Skeletal muscle satellite cell (primary cell): Measurements from ENCODE around the gene TCF23.
"Not testable (repeated sequence)": the region's sequence is repeated elsewhere in the genome, so short reads cannot be mapped to it uniquely, and the experiment has no call there.

ENCODE experiments used
- H3K27me3 ChIP-seq: 2 replicates; pipeline ENCODE4 v1.7.0; 2013; ENCODE audit warnings: low read length; ENCODE audit not compliant: control insufficient read depth, insufficient read depth
- H3K36me3 ChIP-seq: 2 replicates; pipeline ENCODE4 v1.7.0; 2013; ENCODE audit warnings: mild to moderate bottlenecking, control low read depth, low read length; ENCODE audit not compliant: insufficient read depth
- H3K4me1 ChIP-seq: 2 replicates; pipeline ENCODE4 v1.7.0; 2013; ENCODE audit warnings: low read length; ENCODE audit not compliant: control insufficient read depth, insufficient read depth
- H3K4me2 ChIP-seq: 2 replicates; pipeline ENCODE4 v1.7.0; 2013; ENCODE audit warnings: mild to moderate bottlenecking, low read length
- H3K4me3 ChIP-seq: 2 replicates; pipeline ENCODE4 v1.7.0; 2013; ENCODE audit warnings: low read length
- H3K9ac ChIP-seq: 2 replicates; pipeline ENCODE4 v1.7.0; 2013; ENCODE audit warnings: mild to moderate bottlenecking, low read depth, low read length, moderate library complexity
- H3K9me3 ChIP-seq: replicated peaks from 2 replicates; pipeline ENCODE4 v1.7.0; 2013; ENCODE audit warnings: mild to moderate bottlenecking, control low read depth, low read length

The TCF23 gene

DNA sequence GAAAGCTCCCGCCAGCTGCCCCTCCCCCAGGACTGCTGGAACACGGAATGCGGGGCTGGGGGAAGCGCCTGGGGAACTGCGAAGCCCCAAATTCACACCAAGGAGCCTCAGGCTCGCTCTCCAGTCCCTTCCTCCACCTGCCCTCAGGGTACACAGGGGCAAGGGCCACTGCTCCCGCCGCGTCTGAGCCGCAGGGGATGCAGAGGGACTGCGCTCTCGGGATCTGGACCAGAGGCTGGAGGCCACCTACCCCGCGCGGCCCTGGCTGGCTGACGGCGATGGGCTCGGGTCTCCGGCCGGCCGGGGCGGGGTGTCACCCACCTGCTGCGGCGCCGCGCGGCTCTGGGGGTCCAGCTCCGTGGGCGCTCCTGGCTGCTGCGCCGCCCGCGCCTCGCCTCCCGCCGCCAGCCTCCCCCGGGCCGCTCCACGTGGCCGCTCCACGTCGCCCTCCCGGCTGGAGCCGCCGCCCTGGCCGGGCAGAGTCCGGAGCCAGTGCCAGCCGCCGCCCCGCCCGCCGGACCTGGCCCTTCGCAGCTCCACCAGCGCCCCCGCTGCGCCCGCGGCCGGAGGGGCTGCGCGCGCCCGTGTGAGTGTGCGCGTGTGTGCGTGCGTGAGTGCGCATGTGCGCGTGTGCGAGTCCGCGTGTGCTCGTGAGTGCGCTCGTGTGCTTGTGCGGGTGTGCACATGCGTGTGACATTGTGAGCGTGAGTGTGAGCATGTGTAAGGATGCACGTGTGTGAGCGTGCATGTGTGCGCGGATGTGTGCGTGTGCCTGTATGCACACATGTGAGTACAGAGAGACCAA is 30.1 kb upstream of the TCF23 start, which contains the start of gene CGREF1:
Gene CGREF1, minus strand, starts transcription at position 604 of the 805 bp plus-strand sequence. CDS start 14,762 bp downstream, outside the sequence.
- Histone ChIP-seq H3K9ac (no peak within 1 kb of the TSS), H3K27me3 (peaks cover 58% of the 10 kb centered on the region)

DNA sequence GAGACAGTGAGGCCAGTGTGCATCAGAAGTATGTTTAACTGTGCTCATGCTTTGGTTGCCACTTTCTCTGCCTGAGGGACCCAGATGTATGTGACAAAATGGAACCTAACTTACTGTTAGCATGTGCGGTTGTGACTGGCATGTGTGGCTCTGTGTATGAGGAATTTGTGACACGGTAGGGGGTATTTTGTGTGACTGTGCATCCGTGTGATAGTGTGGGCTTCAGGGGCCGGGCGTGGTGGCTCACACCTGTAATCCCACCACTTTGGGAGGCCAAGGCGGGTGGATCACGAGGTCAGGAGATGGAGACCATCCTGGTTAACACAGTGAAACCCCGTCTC is 29.5 kb upstream of the TCF23 start:
- Histone ChIP-seq H3K4me3 (peak overlapping the region; percentile 71), H3K27me3 (peaks cover 56% of the 10 kb centered on the region), H3K4me1 (peaks cover 13% of the 10 kb centered on the region), H3K4me2 (peak overlapping the region; percentile 96)
- not testable (repeated sequence) for H3K36me3 ChIP-seq, H3K9me3 ChIP-seq, H3K9ac ChIP-seq

More for the DNA sequence above, 30.1 kb upstream of the TCF23 start, which contains the start of gene CGREF1:
- Histone ChIP-seq H3K9me3 (no peaks in the 10 kb centered on the region), H3K4me3 (peak within 1 kb of the TSS; percentile 71), H3K4me1 (peaks cover 13% of the 10 kb centered on the region), H3K36me3 (no peaks in the 10 kb centered on the region), H3K4me2 (peak within 1 kb of the TSS; percentile 96)

DNA sequence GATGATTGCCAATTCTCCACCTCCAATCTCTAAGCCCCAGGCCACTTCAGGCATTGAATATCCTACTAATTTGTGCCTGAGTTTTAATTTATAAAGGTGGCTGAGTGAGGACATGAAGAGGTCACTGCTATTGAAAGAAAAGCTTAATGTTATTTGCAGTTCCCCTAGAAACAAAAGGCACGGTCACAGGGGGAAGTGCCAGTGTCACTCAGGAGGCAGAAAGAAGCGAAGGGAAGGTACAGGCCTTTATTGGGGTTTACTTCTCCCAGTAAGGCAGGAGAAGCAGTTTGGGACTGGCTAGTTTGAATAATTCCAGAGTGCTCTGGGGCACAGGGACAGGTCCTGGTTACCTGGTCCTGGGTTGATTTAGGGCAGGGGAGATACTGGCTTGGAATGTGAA is 26.9 kb upstream of the TCF23 start:
- H3K4me3 ChIP-seq: no peak overlapping the region
- peaks cover 13% of the 10 kb centered on the region for H3K4me1 ChIP-seq
- peaks cover 47% of the 10 kb centered on the region for H3K27me3 ChIP-seq
- H3K9me3 ChIP-seq: no peaks in the 10 kb centered on the region
- H3K4me2 ChIP-seq: no peak overlapping the region
- no peaks in the 10 kb centered on the region for H3K36me3 ChIP-seq
- no peak overlapping the region for H3K9ac ChIP-seq

GRCh38 chr2:27122791-27123190 is 26.0 kb upstream of the TCF23 start:
- Histone ChIP-seq H3K4me1 (peaks cover 13% of the 10 kb centered on the region), H3K36me3 (no peaks in the 10 kb centered on the region), H3K4me3 (no peak overlapping the region), H3K9me3 (no peaks in the 10 kb centered on the region), H3K9ac (no peak overlapping the region), H3K27me3 (peaks cover 46% of the 10 kb centered on the region), H3K4me2 (peak overlapping the region; percentile 87)

- no peaks in the 10 kb centered on the region for H3K9me3 ChIP-seq
- peak within 1 kb of the TSS; percentile 87 for H3K4me2 ChIP-seq
- peaks cover 39% of the 10 kb centered on the region for H3K27me3 ChIP-seq
- no peaks in the 10 kb centered on the region for H3K36me3 ChIP-seq
- H3K9ac ChIP-seq: peak within 1 kb of the TSS; percentile 50
- peak within 1 kb of the TSS; percentile 80 for H3K4me3 ChIP-seq
- peaks cover 11% of the 10 kb centered on the region for H3K4me1 ChIP-seq
Measured at GRCh38 chr2:27123302-27124150, 25.3 kb upstream of the TCF23 start, which contains the start of gene ABHD1. TSS of gene ABHD1 (plus strand) at chr2:27123815. CDS start at chr2:27123949, 134 bp downstream.

DNA sequence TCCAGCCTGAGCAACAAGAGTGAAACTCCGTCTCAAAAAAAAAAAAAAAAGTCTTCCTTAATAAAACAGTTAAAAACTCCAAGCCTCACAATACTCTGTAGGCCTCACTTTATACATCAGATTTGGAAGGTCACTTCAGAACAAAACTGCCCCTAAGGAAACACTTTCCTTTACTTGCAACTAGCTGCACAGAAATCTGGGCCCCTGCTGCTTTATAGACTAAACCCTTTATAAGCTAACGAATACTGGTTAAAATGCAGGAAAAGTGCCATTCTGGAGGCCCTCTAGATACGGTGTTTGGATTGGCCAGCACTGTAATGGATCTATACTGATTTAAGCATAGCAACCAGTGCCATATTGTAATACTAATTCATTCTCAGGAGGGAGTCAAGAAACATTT is 23.7 kb upstream of the TCF23 start:
- Histone ChIP-seq H3K9ac (no peak overlapping the region), H3K4me2 (no peak overlapping the region), H3K36me3 (peaks cover 8% of the 10 kb centered on the region), H3K9me3 (no peaks in the 10 kb centered on the region), H3K4me1 (peaks cover 3% of the 10 kb centered on the region), H3K27me3 (peaks cover 27% of the 10 kb centered on the region), H3K4me3 (no peak overlapping the region)

DNA sequence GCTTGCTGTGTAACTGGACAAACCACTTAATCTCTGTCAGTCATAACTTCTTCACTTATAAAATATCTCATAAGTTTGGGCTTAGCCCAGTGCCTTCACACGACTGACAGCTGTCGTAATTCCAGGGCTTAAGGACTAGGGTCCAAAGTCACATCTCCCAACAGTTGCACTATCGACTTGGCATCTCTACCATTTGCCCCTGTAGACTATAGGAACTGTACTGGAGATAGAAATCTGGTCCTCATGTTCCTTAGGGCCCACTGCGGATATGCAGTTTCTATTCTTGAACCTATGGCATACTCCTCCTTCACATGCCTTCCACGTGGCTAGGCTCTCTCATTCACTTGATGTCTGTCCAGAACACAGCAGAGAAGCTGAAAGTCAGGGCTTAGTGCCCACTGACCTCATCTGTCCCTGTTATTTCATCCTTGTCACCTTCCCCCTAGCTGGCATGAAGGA is 22.5 kb upstream of the TCF23 start:
- no peaks in the 10 kb centered on the region for H3K9me3 ChIP-seq
- peaks cover 17% of the 10 kb centered on the region for H3K27me3 ChIP-seq
- H3K36me3 ChIP-seq: peaks cover 19% of the 10 kb centered on the region
- H3K4me3 ChIP-seq: no peak overlapping the region
- no peak overlapping the region for H3K9ac ChIP-seq
- H3K4me2 ChIP-seq: no peak overlapping the region
- peaks cover 3% of the 10 kb centered on the region for H3K4me1 ChIP-seq

DNA sequence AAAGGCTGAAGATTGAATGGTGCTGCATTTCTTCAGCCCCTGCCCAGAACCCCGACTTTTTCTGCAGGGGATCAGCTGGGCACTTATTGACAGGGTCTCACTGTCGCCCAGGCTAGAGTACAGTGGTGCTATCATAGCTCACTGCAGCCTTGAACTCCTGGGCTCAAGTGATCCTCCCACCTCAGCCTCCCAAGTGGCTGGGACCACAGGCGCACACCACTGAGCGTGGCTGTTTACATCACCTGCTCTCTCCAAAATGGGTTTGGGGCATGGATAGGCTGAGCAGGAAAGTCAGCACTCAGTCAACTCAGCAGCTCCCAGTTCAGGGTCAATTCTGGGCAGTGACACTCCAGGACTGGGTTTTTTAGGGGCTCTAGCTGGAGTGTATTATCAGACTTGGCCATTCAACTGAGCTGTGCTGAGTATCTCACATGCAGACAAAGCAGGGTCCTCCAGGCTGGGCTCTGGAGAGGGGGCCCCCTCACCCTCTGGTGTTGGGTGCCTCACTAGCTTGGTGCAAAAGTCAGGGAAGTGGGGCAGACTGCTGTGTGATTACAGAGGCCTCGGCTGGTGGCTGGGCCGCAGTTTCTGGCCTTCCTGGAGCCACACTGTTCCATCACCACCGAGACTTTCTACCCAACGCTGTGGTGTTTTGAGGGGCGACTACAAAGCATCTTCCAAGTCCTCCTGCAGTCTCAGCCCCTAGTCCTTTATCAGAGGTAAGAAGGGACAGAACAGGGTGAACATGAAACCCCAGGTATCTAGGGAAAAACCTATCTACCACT is 20.7 kb upstream of the TCF23 start:
- peaks cover 3% of the 10 kb centered on the region for H3K27me3 ChIP-seq
- H3K4me1 ChIP-seq: peaks cover 6% of the 10 kb centered on the region
- H3K4me3 ChIP-seq: no peak overlapping the region
- no peak overlapping the region for H3K4me2 ChIP-seq
- H3K9ac ChIP-seq: no peak overlapping the region
- no peaks in the 10 kb centered on the region for H3K9me3 ChIP-seq
- peaks cover 37% of the 10 kb centered on the region for H3K36me3 ChIP-seq

DNA sequence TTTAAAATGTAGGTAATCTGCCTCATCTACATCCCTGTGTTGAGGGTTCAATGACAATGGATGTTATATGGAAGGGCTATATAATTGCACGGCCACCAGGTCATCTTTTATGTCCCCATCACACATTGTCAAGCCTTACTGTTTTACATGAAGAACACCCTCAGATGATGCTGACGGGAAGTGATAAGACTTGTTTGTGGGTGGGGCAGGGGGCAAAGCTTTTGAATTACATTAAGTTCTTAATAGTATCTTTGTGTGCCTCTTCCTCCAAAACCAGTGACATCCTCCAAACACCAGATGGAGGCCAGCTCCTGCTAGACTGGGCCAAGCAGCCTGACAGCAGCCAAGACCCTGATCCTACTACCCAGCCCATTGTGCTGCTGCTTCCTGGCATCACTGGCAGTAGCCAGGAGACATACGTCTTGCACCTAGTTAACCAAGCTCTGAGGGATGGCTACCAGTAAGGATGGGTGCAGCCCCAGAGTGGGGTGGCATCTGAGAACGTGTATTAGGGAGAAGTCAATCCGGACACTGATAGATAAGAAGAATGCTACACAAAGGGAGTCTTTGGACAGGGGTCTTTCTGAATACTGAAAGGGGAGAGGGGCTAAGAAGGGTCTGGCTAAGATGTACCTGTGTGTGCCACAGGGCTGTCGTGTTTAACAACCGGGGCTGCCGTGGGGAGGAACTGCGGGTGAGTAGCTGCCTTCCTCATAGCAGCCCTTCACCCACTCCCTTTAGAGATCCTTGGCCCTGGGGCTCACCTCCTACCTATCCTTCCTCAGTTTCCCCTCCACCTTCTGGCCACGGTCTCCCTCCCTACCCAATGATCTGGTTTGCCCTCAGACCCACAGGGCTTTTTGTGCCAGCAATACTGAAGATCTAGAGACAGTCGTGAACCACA is 19.9 kb upstream of the TCF23 start:
- no peak overlapping the region for H3K9ac ChIP-seq
- H3K4me1 ChIP-seq: peaks cover 9% of the 10 kb centered on the region
- no peaks in the 10 kb centered on the region for H3K9me3 ChIP-seq
- H3K4me2 ChIP-seq: no peak overlapping the region
- H3K4me3 ChIP-seq: no peak overlapping the region
- no peaks in the 10 kb centered on the region for H3K27me3 ChIP-seq
- peaks cover 37% of the 10 kb centered on the region for H3K36me3 ChIP-seq

- H3K9me3 ChIP-seq: no peaks in the 10 kb centered on the region
- H3K4me2 ChIP-seq: no peak overlapping the region
- no peak overlapping the region for H3K4me3 ChIP-seq
- H3K27me3 ChIP-seq: no peaks in the 10 kb centered on the region
- H3K36me3 ChIP-seq: peaks cover 37% of the 10 kb centered on the region
- H3K9ac ChIP-seq: no peak overlapping the region
- H3K4me1 ChIP-seq: peaks cover 9% of the 10 kb centered on the region
Measured at GRCh38 chr2:27130396-27130795, 18.4 kb upstream of the TCF23 start.
